ENCODE results near the gene COQ9.
"Not testable (repeated sequence)": the region's sequence is repeated elsewhere in the genome, so short reads cannot be mapped to it uniquely, and the experiment has no call there.

GRCh38 chr16:57440551-57440950 is 6.7 kb upstream of the COQ9 start:
- TF ChIP-seq CTCF (conservative IDR thresholded peaks at IDR 0.05; ENCODE audit: low read length); EZH2phosphoT487 (IDR thresholded peaks at IDR 0.05; ENCODE audit: borderline replicate concordance): not testable (repeated sequence)
